GM18907 (cell line): ENCODE results near the gene ACSS3.
"Not testable (repeated sequence)": the region's sequence is repeated elsewhere in the genome, so short reads cannot be mapped to it uniquely, and the experiment has no call there.

Experiments used
- ATAC-seq: cut with Tn5 transposase; IDR thresholded peaks from one replicate; pipeline ENCODE4 v1.9.1; 2021; ENCODE audit warnings: mild to moderate bottlenecking, moderate library complexity; ENCODE audit not compliant: unreplicated experiment

The ACSS3 gene, protein sequence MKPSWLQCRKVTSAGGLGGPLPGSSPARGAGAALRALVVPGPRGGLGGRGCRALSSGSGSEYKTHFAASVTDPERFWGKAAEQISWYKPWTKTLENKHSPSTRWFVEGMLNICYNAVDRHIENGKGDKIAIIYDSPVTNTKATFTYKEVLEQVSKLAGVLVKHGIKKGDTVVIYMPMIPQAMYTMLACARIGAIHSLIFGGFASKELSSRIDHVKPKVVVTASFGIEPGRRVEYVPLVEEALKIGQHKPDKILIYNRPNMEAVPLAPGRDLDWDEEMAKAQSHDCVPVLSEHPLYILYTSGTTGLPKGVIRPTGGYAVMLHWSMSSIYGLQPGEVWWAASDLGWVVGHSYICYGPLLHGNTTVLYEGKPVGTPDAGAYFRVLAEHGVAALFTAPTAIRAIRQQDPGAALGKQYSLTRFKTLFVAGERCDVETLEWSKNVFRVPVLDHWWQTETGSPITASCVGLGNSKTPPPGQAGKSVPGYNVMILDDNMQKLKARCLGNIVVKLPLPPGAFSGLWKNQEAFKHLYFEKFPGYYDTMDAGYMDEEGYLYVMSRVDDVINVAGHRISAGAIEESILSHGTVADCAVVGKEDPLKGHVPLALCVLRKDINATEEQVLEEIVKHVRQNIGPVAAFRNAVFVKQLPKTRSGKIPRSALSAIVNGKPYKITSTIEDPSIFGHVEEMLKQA

DNA sequence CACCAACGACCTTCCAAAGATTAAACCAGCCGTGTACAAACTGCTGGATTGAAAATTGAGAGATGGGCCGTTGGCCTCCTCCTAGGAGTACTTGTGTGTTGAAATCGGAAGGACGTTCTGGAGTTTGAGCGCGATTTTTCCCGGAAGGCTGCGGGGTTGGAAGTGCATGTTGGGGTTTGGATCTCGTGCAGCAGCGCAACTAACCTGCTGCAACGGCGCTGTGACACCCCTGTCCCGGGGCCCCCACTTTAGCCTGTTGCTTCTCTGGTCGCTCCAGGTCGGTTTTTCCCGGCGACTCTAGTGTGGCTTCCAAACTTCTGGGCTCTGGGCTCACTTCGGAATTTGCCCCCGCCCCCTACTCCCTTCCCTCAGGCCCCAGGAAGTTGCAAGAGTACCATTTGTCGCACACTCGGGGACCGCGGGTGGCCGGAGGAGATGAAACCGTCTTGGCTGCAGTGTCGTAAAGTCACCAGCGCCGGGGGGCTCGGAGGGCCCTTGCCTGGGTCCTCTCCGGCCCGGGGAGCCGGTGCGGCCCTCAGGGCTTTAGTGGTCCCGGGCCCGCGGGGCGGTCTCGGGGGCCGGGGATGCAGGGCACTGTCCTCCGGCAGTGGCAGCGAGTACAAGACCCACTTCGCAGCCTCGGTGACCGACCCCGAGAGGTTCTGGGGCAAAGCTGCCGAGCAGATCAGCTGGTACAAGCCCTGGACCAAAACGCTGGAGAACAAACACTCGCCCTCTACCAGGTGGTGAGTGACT is at the start of gene ACSS3:
TSS of gene ACSS3 (plus strand) at position 394 of the 756 bp plus-strand sequence. CDS start at position 436, 42 bp downstream.
- ATAC-seq, result no peak

DNA sequence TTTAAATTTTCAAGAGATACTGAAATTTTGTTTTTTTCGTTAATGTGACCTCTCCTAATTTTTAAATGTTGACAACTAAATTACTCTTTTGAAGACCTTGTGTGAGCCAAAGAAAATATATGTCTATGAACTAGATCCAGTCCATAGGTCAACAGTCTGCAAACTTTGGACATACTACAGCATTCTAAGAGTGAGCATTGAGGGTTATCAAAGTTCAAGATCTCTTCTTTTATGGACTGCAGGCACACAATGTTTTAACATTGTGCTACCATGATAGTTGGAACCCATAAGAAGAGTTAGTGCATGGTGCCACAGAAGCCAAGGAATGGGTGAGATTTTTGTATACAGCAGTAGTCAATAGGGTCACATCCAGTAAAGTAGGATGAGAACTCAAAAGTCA is 43.0 kb upstream of the ACSS3 start:
- ATAC-seq, result no peak

GRCh38 chr12:81039231-81039630 is 38.6 kb upstream of the ACSS3 start:
- no peak for ATAC-seq

- no peak for ATAC-seq
Measured at GRCh38 chr12:81043979-81044740, 33.7 kb upstream of the ACSS3 start.

GRCh38 chr12:81064971-81065370 is 12.9 kb upstream of the ACSS3 start:
- ATAC-seq, result not testable (repeated sequence)

- ATAC-seq, result no peak
Measured at GRCh38 chr12:81070846-81071245, 7.0 kb upstream of the ACSS3 start.

- ATAC-seq, result no peak
Measured at GRCh38 chr12:81075539-81075938, 2.3 kb upstream of the ACSS3 start.

DNA sequence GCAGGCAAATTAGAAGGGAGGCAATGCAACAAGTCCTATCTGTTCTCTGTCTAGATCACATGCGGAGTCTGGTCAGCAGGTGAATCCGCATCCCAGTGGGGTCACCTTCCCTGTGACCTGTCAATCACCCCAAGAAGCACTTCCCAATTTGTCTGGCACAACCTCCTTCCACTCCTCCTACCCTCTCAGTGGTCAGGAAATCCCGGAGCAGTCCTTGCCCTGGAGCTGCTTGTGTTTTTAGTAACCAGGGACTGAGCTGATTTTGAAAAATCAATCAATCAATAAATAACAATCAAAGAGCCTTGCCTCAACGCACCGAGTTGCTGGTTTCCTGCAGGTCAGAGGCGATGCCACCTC is 572 bp upstream of the ACSS3 start:
- no peak for ATAC-seq

GRCh38 chr12:81078469-81079196 is 754 bp downstream of the ACSS3 start:
- no peak for ATAC-seq

DNA sequence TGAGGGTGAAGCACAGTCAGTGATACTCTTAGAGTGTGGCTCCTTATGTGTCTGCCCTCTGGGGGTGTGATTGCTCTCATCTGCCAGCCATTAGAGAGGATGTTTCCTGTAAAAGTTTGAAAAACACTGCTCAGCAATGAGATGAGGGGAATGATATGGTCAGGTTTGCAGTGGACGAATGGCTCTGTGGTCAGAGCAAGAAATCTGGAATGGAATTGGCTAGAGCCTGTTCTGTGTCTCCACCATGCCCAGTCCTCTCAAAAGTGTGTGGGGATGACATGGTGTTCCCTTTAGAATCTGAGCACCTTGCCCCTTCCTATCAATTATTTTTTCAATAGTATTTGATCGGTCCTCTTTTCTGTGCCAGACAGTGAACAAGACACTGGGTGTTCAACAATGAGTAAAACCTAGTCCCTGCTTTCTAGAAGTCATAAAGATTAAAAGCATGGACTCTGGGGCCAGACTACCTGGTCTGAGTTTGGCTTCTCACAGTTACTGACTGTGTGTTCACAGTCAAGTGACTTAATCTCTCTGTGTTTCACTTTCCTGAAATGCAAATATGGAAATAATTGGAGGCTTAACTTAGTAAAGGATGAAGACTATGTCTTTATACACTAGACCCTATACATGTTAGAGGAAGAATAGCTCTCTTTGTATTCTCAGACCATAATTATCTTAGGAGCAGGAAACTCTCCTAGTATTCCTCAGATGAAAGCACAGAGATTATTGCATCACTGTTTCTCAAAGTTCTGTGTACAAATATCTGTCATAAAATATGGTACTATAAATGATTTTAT is 1.6 kb downstream of the ACSS3 start:
- ATAC-seq, result no peak

DNA sequence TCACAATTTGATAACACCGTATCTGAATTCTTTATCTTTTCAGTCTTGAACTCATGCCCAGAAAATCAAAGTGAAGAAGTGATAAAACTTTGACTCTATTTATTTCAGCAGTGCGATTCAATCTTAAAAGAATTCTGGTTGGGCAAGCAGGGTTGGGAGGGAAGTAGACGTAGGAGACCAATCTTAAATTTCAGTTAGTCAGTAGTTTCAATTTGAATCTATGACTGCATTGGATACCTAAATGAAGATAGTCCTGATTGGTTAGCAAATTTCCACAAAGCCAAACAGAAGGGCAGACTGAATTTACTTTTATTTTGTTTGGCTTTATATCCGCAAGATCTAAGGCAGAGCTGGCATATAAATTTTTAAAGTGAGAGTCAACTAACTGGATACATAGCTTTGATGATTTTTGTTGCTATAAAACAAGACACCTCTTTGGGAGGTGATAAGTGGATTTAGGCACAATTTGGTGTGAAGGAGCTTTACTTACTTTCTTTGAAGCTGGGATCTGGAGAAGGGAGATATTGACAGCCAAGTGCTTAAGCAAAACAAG is 2.6 kb downstream of the ACSS3 start:
- no peak for ATAC-seq

DNA sequence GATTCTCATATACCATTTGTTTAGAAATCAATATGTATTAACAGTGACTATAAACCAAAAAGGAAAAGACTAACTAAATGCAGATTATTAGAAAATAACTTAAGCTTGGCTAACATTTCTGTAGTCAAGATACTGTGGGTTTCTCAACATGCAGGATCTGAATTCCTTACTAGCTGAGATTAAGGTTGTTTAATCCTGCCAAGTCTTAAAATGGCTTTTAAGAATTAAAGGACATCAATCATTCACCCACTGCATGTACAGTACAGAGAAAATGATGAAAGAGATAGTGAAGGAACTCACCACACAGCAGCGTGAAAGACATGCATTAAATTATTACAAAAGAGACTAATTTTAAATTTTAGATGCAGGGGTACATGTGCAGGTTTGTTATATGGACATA is 3.8 kb downstream of the ACSS3 start:
- no peak for ATAC-seq

- no peak for ATAC-seq
Measured at GRCh38 chr12:81083018-81083417, 5.1 kb downstream of the ACSS3 start.

- no peak for ATAC-seq
Measured at GRCh38 chr12:81083906-81084513, 6.1 kb downstream of the ACSS3 start.

GRCh38 chr12:81084811-81085350 is 7.0 kb downstream of the ACSS3 start:
- ATAC-seq, result no peak

GRCh38 chr12:81085832-81086231 is 8.0 kb downstream of the ACSS3 start:
- ATAC-seq, result no peak

DNA sequence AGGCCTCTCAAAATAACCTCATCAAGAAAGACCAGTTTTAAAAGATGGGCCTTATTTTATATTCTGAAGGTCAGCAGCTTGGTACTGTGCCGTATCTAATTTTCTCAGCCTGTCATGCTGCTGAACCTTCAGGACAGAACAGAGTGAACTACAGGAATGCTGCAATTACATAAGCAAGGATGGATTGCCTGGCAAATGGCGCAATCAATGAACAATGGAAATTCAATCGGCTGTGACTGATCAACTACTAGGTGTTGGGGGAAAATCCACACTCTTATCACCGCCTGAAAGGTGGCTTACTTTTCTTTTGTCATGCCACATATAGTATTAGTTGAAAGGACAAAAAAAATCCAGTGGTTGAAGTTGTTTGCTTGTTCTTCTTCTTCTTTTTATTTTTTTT is 8.5 kb downstream of the ACSS3 start:
- no peak for ATAC-seq

DNA sequence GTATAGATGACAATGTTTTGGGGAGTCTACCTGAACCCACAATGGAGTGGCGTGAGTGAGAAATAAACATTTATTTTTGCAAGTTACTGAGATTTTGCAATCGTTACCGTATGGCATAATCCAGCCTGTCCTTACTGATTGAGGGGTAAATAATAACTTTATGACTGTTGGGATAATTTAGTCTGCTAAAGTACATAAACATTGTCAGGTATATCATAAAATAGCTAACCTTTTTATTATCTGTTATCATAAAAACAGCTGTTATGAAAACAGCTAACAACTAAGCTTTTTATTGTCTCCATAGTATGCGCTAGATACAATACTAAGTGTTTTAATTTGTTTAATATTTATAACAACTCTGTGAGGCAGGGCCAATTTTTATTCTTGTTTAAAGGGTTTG is 10.3 kb downstream of the ACSS3 start:
- ATAC-seq, result no peak

GRCh38 chr12:81089412-81089811 is 11.5 kb downstream of the ACSS3 start:
- no peak for ATAC-seq
